Type B pancreatic cell (in vitro differentiated cells): ENCODE measurements around the gene PKP1. TPM values are rescaled to one million over a fixed set of nuclear protein-coding genes. Genes with fewer than 3 reads are reported as not detected.

Experiments
- DNase-seq: peaks from one replicate; pipeline ENCODE4 v3.0.0; 2021; ENCODE audit warnings: mixed read lengths; ENCODE audit not compliant: unreplicated experiment; ENCODE audit errors: extremely low spot score
- H3K27ac Mint-ChIP-seq: 2 replicates; pipeline ENCODE4 v1.8.0; 2021; ENCODE audit warnings: mild to moderate bottlenecking, mixed read lengths
- H3K27me3 Mint-ChIP-seq: 2 replicates; pipeline ENCODE4 v1.8.0; 2021; ENCODE audit warnings: mixed read lengths
- H3K36me3 Mint-ChIP-seq: 2 replicates; pipeline ENCODE4 v1.8.0; 2021; ENCODE audit warnings: mixed read lengths
- H3K4me1 Mint-ChIP-seq: one replicate; pipeline ENCODE4 v1.8.0; 2021; ENCODE audit warnings: mixed read lengths; ENCODE audit not compliant: unreplicated experiment
- H3K4me3 Mint-ChIP-seq: 2 replicates; pipeline ENCODE4 v1.8.0; 2021; ENCODE audit warnings: mild to moderate bottlenecking, mixed read lengths
- H3K9me3 Mint-ChIP-seq: 2 replicates; pipeline ENCODE4 v1.8.0; 2021; ENCODE audit warnings: mixed read lengths
- CTCF ChIP-seq: fragments of 200-600 bp; sonication (generic); conservative IDR thresholded peaks from 2 replicates; pipeline ENCODE4 v1.5.0; 2021; ENCODE audit warnings: antibody characterized with exemption, mild to moderate bottlenecking
- total RNA-seq: library from RNA; stranded (reverse); gene quantifications from 2 replicates; pipeline ENCODE4 v1.2.1, GENCODE V29; 2021; ENCODE audit warnings: low replicate concordance

The PKP1 gene
- total RNA-seq, 1 donor from 2014 or later = 7.6 TPM

- no peak for DNase-seq
- Mint-ChIP-seq H3K27me3 (peaks cover 18% of the 10 kb centered on the region), H3K27ac (no peak overlapping the region), H3K9me3 (no peaks in the 10 kb centered on the region), H3K4me1 (peaks cover 27% of the 10 kb centered on the region), H3K36me3 (no peaks in the 10 kb centered on the region), H3K4me3 (no peak overlapping the region)
- TF ChIP-seq CTCF = no peak
These were observed 67.0 kb downstream of the PKP1 start for GRCh38 chr1:201350361-201350725.

DNA sequence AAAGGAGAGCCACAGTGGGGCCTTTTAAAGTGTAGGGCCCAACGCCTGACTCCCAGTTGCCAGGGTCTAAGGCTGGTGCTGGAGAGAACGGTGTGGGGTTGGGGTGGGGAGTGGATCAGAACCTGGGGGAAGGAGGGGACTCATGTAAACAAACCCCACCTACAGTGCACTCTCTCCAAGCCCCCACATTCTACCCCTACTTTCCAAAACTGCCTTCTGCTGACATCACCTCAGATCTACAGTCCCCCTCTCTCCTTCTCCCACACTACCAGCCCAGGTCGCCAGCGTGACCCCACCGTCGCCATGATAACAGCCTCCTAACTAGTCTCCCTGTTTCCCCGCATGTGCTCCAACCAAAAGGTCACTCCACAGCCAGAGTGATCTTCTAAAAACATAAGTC is 67.6 kb downstream of the PKP1 start:
- no peak for DNase-seq
- Mint-ChIP-seq H3K27me3 (peaks cover 21% of the 10 kb centered on the region), H3K4me3 (no peak overlapping the region), H3K4me1 (peaks cover 25% of the 10 kb centered on the region), H3K9me3 (no peaks in the 10 kb centered on the region), H3K36me3 (no peaks in the 10 kb centered on the region), H3K27ac (no peak overlapping the region)
- no peak for TF ChIP-seq CTCF

- H3K27ac Mint-ChIP-seq = no peak overlapping the region
- H3K4me3 Mint-ChIP-seq = no peak overlapping the region
- no peaks in the 10 kb centered on the region for H3K9me3 Mint-ChIP-seq
- DNase-seq = no peak
- H3K27me3 Mint-ChIP-seq = peaks cover 20% of the 10 kb centered on the region
- no peak for TF ChIP-seq CTCF
- H3K36me3 Mint-ChIP-seq = no peaks in the 10 kb centered on the region
- peaks cover 24% of the 10 kb centered on the region for H3K4me1 Mint-ChIP-seq
These were observed 68.3 kb downstream of the PKP1 start for GRCh38 chr1:201351617-201352016.

DNA sequence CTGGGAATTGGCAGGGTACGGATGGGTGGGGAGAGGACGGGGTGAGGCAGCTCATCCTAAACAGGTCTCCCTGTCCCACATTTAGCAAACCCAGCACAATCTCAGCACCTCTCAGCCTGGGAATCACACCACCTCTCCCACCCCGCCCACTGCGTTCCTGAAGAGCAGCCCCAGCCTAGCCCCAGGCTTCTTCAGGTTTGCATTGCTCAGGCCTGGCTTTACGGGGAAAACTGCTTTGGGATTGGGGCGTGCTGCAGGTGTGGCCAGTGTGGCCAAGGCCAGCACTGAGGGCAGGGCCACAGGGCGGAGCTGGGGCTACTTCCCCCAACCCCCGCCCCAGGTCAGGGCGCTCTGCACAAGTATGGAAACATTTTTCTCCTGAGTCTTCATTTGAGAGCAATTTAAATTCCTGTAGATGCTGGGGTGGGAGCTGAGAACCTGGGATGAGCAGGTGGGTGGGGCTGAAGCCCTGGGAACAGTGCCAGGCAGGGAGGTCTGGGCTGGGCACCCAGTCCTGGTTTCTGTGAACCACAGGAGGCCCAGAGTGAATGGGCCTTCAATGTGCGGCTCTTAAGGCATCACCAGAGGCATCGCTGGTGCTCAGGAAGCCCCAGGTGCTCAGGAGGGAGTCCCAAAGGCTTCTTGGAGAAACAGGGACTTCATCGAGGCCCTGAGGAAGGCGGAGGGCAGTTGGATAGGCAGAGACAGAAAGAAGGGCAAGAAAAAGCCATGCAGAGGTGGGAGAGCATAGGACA is 70.1 kb downstream of the PKP1 start:
- TF ChIP-seq CTCF = no peak
- peaks cover 15% of the 10 kb centered on the region for H3K27me3 Mint-ChIP-seq
- peak overlapping the region; percentile 74 for H3K27ac Mint-ChIP-seq
- no peak overlapping the region for H3K4me3 Mint-ChIP-seq
- no peak for DNase-seq
- H3K36me3 Mint-ChIP-seq = no peaks in the 10 kb centered on the region
- peaks cover 13% of the 10 kb centered on the region for H3K4me1 Mint-ChIP-seq
- H3K9me3 Mint-ChIP-seq = no peaks in the 10 kb centered on the region

GRCh38 chr1:201354151-201354900 is 71.0 kb downstream of the PKP1 start:
- Mint-ChIP-seq H3K27ac (no peak overlapping the region), H3K4me3 (no peak overlapping the region), H3K9me3 (no peaks in the 10 kb centered on the region), H3K4me1 (peaks cover 12% of the 10 kb centered on the region), H3K27me3 (peaks cover 15% of the 10 kb centered on the region), H3K36me3 (no peaks in the 10 kb centered on the region)
- no peak for TF ChIP-seq CTCF
- DNase-seq = no peak
